ENCODE data around the gene IRF3. TPM values are rescaled to one million over a fixed set of nuclear protein-coding genes. Genes with fewer than 3 reads are reported as not detected.

Gene IRF3
- polyA plus RNA-seq, 3 donors = 29.8 to 115 (median 41.1) TPM

GRCh38 chr19:49637821-49638738, 27.6 kb downstream of the IRF3 start:
- no peak for TF ChIP-seq CTCF (IDR thresholded peaks at IDR 0.05)
- Histone ChIP-seq H3K27me3 (ENCODE audit: control insufficient read depth in 2 of 2, insufficient read depth in 2 of 2, low read length in 2 of 2) (no peaks in the 10 kb centered on the region), H2AFZ (ENCODE audit: insufficient read depth, low read depth, low read length, poor library complexity, severe bottlenecking) (peak overlapping the region; percentile 71), H3K36me3 (replicated peaks in 1 of 2; ENCODE audit: control insufficient read depth in 1 of 2, insufficient read depth in 2 of 2, low read length in 2 of 2) (no peaks in the 10 kb centered on the region), H3K4me1 (ENCODE audit: control insufficient read depth in 1 of 2, insufficient read depth in 2 of 2, low read length in 2 of 2) (peaks cover 39 to 44% of the 10 kb centered on the region in 2 donors), H3K27ac (ENCODE audit: low read depth in 1 of 2, low read length in 2 of 2) (peak overlapping the region in 1 of 2 donors; percentile 56), H3K4me3 (replicated peaks in 1 of 3; ENCODE audit: low read depth in 2 of 3, low read length in 3 of 3) (peak overlapping the region in 2 of 3 experiments; percentile 13 to 99), H3K4me2 (replicated peaks; ENCODE audit: extremely low read depth, low read length, poor library complexity, severe bottlenecking) (peak overlapping the region; percentile 96), H3K9me3 (replicated peaks in 1 of 2; ENCODE audit: control insufficient read depth in 1 of 2, insufficient read depth in 1 of 2, low read length in 2 of 2) (no peaks in the 10 kb centered on the region), H3K79me2 (ENCODE audit: insufficient read depth, low read length) (peaks cover 9% of the 10 kb centered on the region), H4K20me1 (ENCODE audit: insufficient read depth, low read length) (no peaks in the 10 kb centered on the region), H3K9ac (ENCODE audit: insufficient read depth, low read length, poor library complexity, severe bottlenecking) (peak overlapping the region; percentile 43)
- intact Hi-C loops (cut with micrococcal nuclease) = loop anchor here in 1 of 2 donors (2.0 kb wide), 1 partner anchor 45 kb away; no protein-coding TSS in a partner anchor
- 21% methylated on average over 11 of the region's 19 CpGs for WGBS (ENCODE audit: insufficient coverage)
- Mint-ChIP-seq H3K27me3 (ENCODE audit: low read depth in 3 of 3) (peaks cover 7 to 19% (median 16%) of the 10 kb centered on the region in 3 donors), H3K27ac (peak overlapping the region; percentile 12 to 84 (median 76)), H3K4me1 (peaks cover 40% of the 10 kb centered on the region), H3K36me3 (peaks cover 0 to 3% of the 10 kb centered on the region in 2 donors), H3K9me3 (peaks cover 0 to 3% (median 0%) of the 10 kb centered on the region in 7 donors), H3K4me3 (peak overlapping the region; percentile 71 to 89)
- peak in 2 of 3 donors; percentile 45 to 67 for DNase-seq

GRCh38 chr19:49636233-49636932, 29.3 kb downstream of the IRF3 start:
- H3K27me3 Mint-ChIP-seq (ENCODE audit: low read depth in 3 of 3) = peaks cover 7 to 19% (median 19%) of the 10 kb centered on the region in 3 donors
- Histone ChIP-seq H3K27ac (ENCODE audit: low read depth in 1 of 2, low read length in 2 of 2) (no peak overlapping the region), H3K4me3 (replicated peaks in 1 of 3; ENCODE audit: low read depth in 2 of 3, low read length in 3 of 3) (no peak overlapping the region), H3K79me2 (ENCODE audit: insufficient read depth, low read length) (no peaks in the 10 kb centered on the region), H3K27me3 (ENCODE audit: control insufficient read depth in 2 of 2, insufficient read depth in 2 of 2, low read length in 2 of 2) (no peaks in the 10 kb centered on the region), H3K4me1 (ENCODE audit: control insufficient read depth in 1 of 2, insufficient read depth in 2 of 2, low read length in 2 of 2) (peaks cover 30 to 32% of the 10 kb centered on the region in 2 donors), H2AFZ (ENCODE audit: insufficient read depth, low read depth, low read length, poor library complexity, severe bottlenecking) (no peak overlapping the region), H3K4me2 (replicated peaks; ENCODE audit: extremely low read depth, low read length, poor library complexity, severe bottlenecking) (no peak overlapping the region), H3K36me3 (replicated peaks in 1 of 2; ENCODE audit: control insufficient read depth in 1 of 2, insufficient read depth in 2 of 2, low read length in 2 of 2) (no peaks in the 10 kb centered on the region), H3K9ac (ENCODE audit: insufficient read depth, low read length, poor library complexity, severe bottlenecking) (no peak overlapping the region), H3K9me3 (replicated peaks in 1 of 2; ENCODE audit: control insufficient read depth in 1 of 2, insufficient read depth in 1 of 2, low read length in 2 of 2) (no peaks in the 10 kb centered on the region), H4K20me1 (ENCODE audit: insufficient read depth, low read length) (no peaks in the 10 kb centered on the region)
- intact Hi-C loops (cut with micrococcal nuclease) = no loop called here
- peak overlapping the region in 1 of 2 donors; percentile 30 for H3K4me3 Mint-ChIP-seq
- WGBS (ENCODE audit: insufficient coverage) = 84% methylated on average over 28 of the region's 30 CpGs
- no peak for TF ChIP-seq CTCF (IDR thresholded peaks at IDR 0.05)
- peaks cover 31% of the 10 kb centered on the region for H3K4me1 Mint-ChIP-seq
- DNase-seq = no peak
- H3K36me3 Mint-ChIP-seq = peaks cover 0 to 3% of the 10 kb centered on the region in 2 donors
- peaks cover 0 to 3% (median 0%) of the 10 kb centered on the region in 7 donors for H3K9me3 Mint-ChIP-seq
- peak overlapping the region in 1 of 7 donors; percentile 84 for H3K27ac Mint-ChIP-seq

Measured in CD14-positive monocyte (primary cell).